OCI-LY1 (cell line): Measurements from ENCODE around the gene MRGPRD.

Experiments
- H2AFZ ChIP-seq: fragments of 200-600 bp; sonication (generic), shearing (Covaris generic); 2 replicates; pipeline ENCODE4 v1.6.0; 2014; ENCODE audit warnings: antibody characterized with exemption, mild to moderate bottlenecking, low read length
- H3F3A ChIP-seq: fragments of 200-600 bp; sonication (generic), shearing (Covaris generic); 2 replicates; pipeline ENCODE4 v1.6.0; 2014; ENCODE audit warnings: mild to moderate bottlenecking, antibody characterized with exemption, low read length, moderate library complexity; ENCODE audit not compliant: insufficient read depth
- H3K27ac ChIP-seq: fragments of 200-600 bp; sonication (generic); 2 replicates; pipeline ENCODE4 v1.5.1; 2014; ENCODE audit warnings: low read length, mixed run types, mild to moderate bottlenecking, low read depth; ENCODE audit not compliant: poor library complexity, severe bottlenecking
- H3K27me3 ChIP-seq: fragments of 200-600 bp; sonication (generic); 2 replicates; pipeline ENCODE4 v1.6.0; 2014; ENCODE audit warnings: antibody characterized with exemption, mild to moderate bottlenecking, low read length, moderate library complexity; ENCODE audit not compliant: insufficient read depth
- H3K36me3 ChIP-seq: fragments of 200-600 bp; sonication (generic); 2 replicates; pipeline ENCODE4 v1.6.1; 2014; ENCODE audit warnings: mild to moderate bottlenecking, antibody characterized with exemption, low read length, moderate library complexity, mixed read lengths; ENCODE audit not compliant: insufficient read depth
- H3K4me1 ChIP-seq: fragments of 200-600 bp; sonication (generic); 2 replicates; pipeline ENCODE4 v1.5.1; 2014; ENCODE audit warnings: mild to moderate bottlenecking, low read length, moderate library complexity; ENCODE audit not compliant: insufficient read depth, severe bottlenecking
- H3K4me2 ChIP-seq: fragments of 200-600 bp; sonication (generic), shearing (Covaris generic); 2 replicates; pipeline ENCODE4 v1.6.1; 2014; ENCODE audit warnings: low read length
- H3K4me3 ChIP-seq: fragments of 200-600 bp; sonication (generic); 2 replicates; pipeline ENCODE4 v1.5.1; 2014; ENCODE audit warnings: low read length, low read depth, mild to moderate bottlenecking, mixed read lengths; ENCODE audit not compliant: poor library complexity, severe bottlenecking
- H3K79me2 ChIP-seq: fragments of 200-600 bp; shearing (Covaris generic); 2 replicates; pipeline ENCODE4 v1.6.1; 2016; ENCODE audit warnings: mixed run types, low read length, mixed read lengths; ENCODE audit not compliant: insufficient read depth
- H3K9ac ChIP-seq: fragments of 200-600 bp; sonication (generic), shearing (Covaris generic); 2 replicates; pipeline ENCODE4 v1.6.1; 2014; ENCODE audit warnings: mild to moderate bottlenecking, low read length, mixed read lengths
- H3K9me2 ChIP-seq: fragments of 200-600 bp; sonication (generic), shearing (Covaris generic); 2 replicates; pipeline ENCODE4 v1.6.1; 2014; ENCODE audit warnings: low read depth, mild to moderate bottlenecking, low read length, mixed read lengths
- H3K9me3 ChIP-seq: fragments of 200-600 bp; shearing (Covaris generic); 2 replicates; pipeline ENCODE4 v1.6.1; 2014; ENCODE audit warnings: low read length, mixed read lengths
- H4K20me1 ChIP-seq: fragments of 200-600 bp; sonication (generic), shearing (Covaris generic); 2 replicates; pipeline ENCODE4 v1.6.0; 2016; ENCODE audit warnings: mild to moderate bottlenecking, low read length; ENCODE audit not compliant: insufficient read depth
- EZH2 ChIP-seq: fragments of 200-600 bp; sonication (generic), shearing (Covaris generic); IDR thresholded peaks from 2 replicates; pipeline ENCODE4 v1.8.0; 2017; ENCODE audit warnings: borderline replicate concordance, mixed run types, mild to moderate bottlenecking, antibody characterized with exemption, low read length, moderate library complexity, mixed read lengths
- TF ChIP-seq, protein P1 (sequence below): fragments of 200-600 bp; sonication (generic), shearing (Covaris generic); IDR thresholded peaks from 2 replicates; pipeline ENCODE4 v1.5.1; 2017; ENCODE audit warnings: mild to moderate bottlenecking, antibody characterized with exemption, low read length, moderate library complexity, mixed read lengths

Gene MRGPRD

DNA sequence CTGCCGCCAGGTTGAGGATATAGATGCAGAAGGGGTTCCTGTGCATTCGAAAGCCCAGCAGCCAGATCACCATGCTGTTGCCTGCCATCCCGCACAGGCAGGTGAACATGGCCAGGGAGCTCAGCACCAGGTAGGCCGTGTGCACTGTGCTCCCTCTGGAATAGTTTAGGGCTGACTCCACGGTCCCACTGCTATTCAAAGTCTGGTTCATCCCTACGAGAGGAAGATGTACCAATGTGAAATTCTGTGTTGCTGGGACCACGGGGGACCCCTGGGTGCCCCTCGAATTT lies at the start of gene MRGPRD:
MRGPRD (minus strand) TSS at position 211 of the 290 bp plus-strand sequence; CDS start at position 211, 0 bp downstream.
- no peak within 1 kb of the TSS for H3K27ac ChIP-seq
- H3K27me3 ChIP-seq: peaks cover 6% of the 10 kb centered on the region; the same call in 1 of the 2 replicates
- no peaks in the 10 kb centered on the region for H3K79me2 ChIP-seq
- no peak within 1 kb of the TSS for H2AFZ ChIP-seq
- no peak for TF ChIP-seq EZH2
- TF ChIP-seq, protein P1, sequence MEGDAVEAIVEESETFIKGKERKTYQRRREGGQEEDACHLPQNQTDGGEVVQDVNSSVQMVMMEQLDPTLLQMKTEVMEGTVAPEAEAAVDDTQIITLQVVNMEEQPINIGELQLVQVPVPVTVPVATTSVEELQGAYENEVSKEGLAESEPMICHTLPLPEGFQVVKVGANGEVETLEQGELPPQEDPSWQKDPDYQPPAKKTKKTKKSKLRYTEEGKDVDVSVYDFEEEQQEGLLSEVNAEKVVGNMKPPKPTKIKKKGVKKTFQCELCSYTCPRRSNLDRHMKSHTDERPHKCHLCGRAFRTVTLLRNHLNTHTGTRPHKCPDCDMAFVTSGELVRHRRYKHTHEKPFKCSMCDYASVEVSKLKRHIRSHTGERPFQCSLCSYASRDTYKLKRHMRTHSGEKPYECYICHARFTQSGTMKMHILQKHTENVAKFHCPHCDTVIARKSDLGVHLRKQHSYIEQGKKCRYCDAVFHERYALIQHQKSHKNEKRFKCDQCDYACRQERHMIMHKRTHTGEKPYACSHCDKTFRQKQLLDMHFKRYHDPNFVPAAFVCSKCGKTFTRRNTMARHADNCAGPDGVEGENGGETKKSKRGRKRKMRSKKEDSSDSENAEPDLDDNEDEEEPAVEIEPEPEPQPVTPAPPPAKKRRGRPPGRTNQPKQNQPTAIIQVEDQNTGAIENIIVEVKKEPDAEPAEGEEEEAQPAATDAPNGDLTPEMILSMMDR: no peak
- no peaks in the 10 kb centered on the region for H3K4me1 ChIP-seq
- no peaks in the 10 kb centered on the region for H3F3A ChIP-seq
- H4K20me1 ChIP-seq: no peaks in the 10 kb centered on the region
- no peak within 1 kb of the TSS for H3K4me2 ChIP-seq
- H3K36me3 ChIP-seq: no peaks in the 10 kb centered on the region
- H3K4me3 ChIP-seq: no peak within 1 kb of the TSS
- no peak within 1 kb of the TSS for H3K9ac ChIP-seq
- H3K9me2 ChIP-seq: no peaks in the 10 kb centered on the region
- no peaks in the 10 kb centered on the region for H3K9me3 ChIP-seq

GRCh38 chr11:69030301-69030700 lies 49.5 kb upstream of the MRGPRD start:
- H4K20me1 ChIP-seq: no peaks in the 10 kb centered on the region
- no peaks in the 10 kb centered on the region for H3F3A ChIP-seq
- H3K4me3 ChIP-seq: no peak overlapping the region
- no peaks in the 10 kb centered on the region; the same call in 1 of the 2 replicates for H3K27me3 ChIP-seq
- H3K4me1 ChIP-seq: no peaks in the 10 kb centered on the region
- H3K79me2 ChIP-seq: no peaks in the 10 kb centered on the region
- H3K4me2 ChIP-seq: no peak overlapping the region
- H3K9ac ChIP-seq: no peak overlapping the region
- TF ChIP-seq, protein P1: no peak
- TF ChIP-seq EZH2: no peak
- H3K9me2 ChIP-seq: no peaks in the 10 kb centered on the region
- H3K27ac ChIP-seq: no peak overlapping the region
- H2AFZ ChIP-seq: no peak overlapping the region
- H3K9me3 ChIP-seq: no peaks in the 10 kb centered on the region
- no peaks in the 10 kb centered on the region for H3K36me3 ChIP-seq

- H3K79me2 ChIP-seq: no peaks in the 10 kb centered on the region
- no peaks in the 10 kb centered on the region for H4K20me1 ChIP-seq
- H3K4me3 ChIP-seq: no peak overlapping the region
- TF ChIP-seq, protein P1: no peak
- no peak for TF ChIP-seq EZH2
- no peaks in the 10 kb centered on the region for H3F3A ChIP-seq
- peaks cover 3% of the 10 kb centered on the region; the same call in 1 of the 2 replicates for H3K27me3 ChIP-seq
- no peak overlapping the region for H3K4me2 ChIP-seq
- H3K4me1 ChIP-seq: no peaks in the 10 kb centered on the region
- H3K36me3 ChIP-seq: no peaks in the 10 kb centered on the region
- no peak overlapping the region for H3K9ac ChIP-seq
- no peaks in the 10 kb centered on the region for H3K9me2 ChIP-seq
- no peak overlapping the region for H3K27ac ChIP-seq
- H2AFZ ChIP-seq: no peak overlapping the region
- H3K9me3 ChIP-seq: no peaks in the 10 kb centered on the region
These were observed 47.1 kb upstream of the MRGPRD start for GRCh38 chr11:69027704-69028372.
